HepG2 (cell line): Measurements from ENCODE around the gene SEC61B. TPM values are rescaled to one million over a fixed set of nuclear protein-coding genes. Genes with fewer than 3 reads are reported as not detected.

ENCODE experiments used
- ARID3A ChIP-seq: IDR thresholded peaks from 2 replicates; pipeline ENCODE4 v1.6.1; 2012; ENCODE audit warnings: low read depth, low read length, improper control_type of control experiment
- ARNT2 ChIP-seq: sonication (generic); formaldehyde crosslinking; IDR thresholded peaks from 2 replicates; pipeline ENCODE4 v1.8.0; 2022; ENCODE audit warnings: mild to moderate bottlenecking, low read depth, missing genetic modification reagents, moderate library complexity
- ATF1 ChIP-seq: IDR thresholded peaks from 2 replicates; pipeline ENCODE4 v1.6.1; 2016; ENCODE audit warnings: mild to moderate bottlenecking, control low read depth
- GABPB1 ChIP-seq: IDR thresholded peaks from 2 replicates; pipeline ENCODE4 v1.6.1; 2016; ENCODE audit warnings: mild to moderate bottlenecking, missing genetic modification reagents, moderate library complexity, missing compliant biosample characterization
- HCFC1 ChIP-seq: fragments of 150-350 bp; IDR thresholded peaks from 2 replicates; pipeline ENCODE4 v1.6.1; 2014; ENCODE audit warnings: low read depth, low read length
- HIVEP1 ChIP-seq: sonication (generic); formaldehyde crosslinking; IDR thresholded peaks from 2 replicates; pipeline ENCODE4 v1.4.0; 2020; ENCODE audit warnings: mild to moderate bottlenecking, missing genetic modification reagents
- HNRNPLL ChIP-seq: fragments of 200-400 bp; formaldehyde crosslinking; IDR thresholded peaks from 2 replicates; pipeline ENCODE4 v1.6.1; 2017; ENCODE audit warnings: mild to moderate bottlenecking, low read depth, low read length; ENCODE audit not compliant: poor library complexity, severe bottlenecking
- KDM2A ChIP-seq: sonication (generic); formaldehyde crosslinking; IDR thresholded peaks from 2 replicates; pipeline ENCODE4 v1.4.0; 2020; ENCODE audit warnings: low read depth, missing genetic modification reagents, borderline replicate concordance
- KLF9 ChIP-seq: IDR thresholded peaks from 2 replicates; pipeline ENCODE4 v1.6.1; 2016; ENCODE audit warnings: low read depth
- NR0B2 ChIP-seq: sonication (generic); formaldehyde crosslinking; IDR thresholded peaks from 2 replicates; pipeline ENCODE4 v1.4.0; 2020; ENCODE audit warnings: mild to moderate bottlenecking, missing genetic modification reagents
- POGZ ChIP-seq: sonication (generic); formaldehyde crosslinking; IDR thresholded peaks from 2 replicates; pipeline ENCODE4 v1.4.0; 2020; ENCODE audit warnings: mild to moderate bottlenecking, missing genetic modification reagents
- RELA ChIP-seq: sonication (generic); formaldehyde crosslinking; IDR thresholded peaks from 2 replicates; pipeline ENCODE4 v1.4.0; 2020; ENCODE audit warnings: missing genetic modification reagents
- RFXAP ChIP-seq: sonication (generic); formaldehyde crosslinking; IDR thresholded peaks from 2 replicates; pipeline ENCODE4 v1.4.0; 2020; ENCODE audit warnings: missing genetic modification reagents, borderline replicate concordance
- SMYD3 ChIP-seq: sonication (generic); formaldehyde crosslinking; IDR thresholded peaks from 2 replicates; pipeline ENCODE4 v1.8.1; 2023; ENCODE audit warnings: mild to moderate bottlenecking, missing genetic modification reagents
- SUZ12 ChIP-seq: fragments of 150-350 bp; IDR thresholded peaks from 2 replicates; pipeline ENCODE4 v1.6.1; 2014; ENCODE audit warnings: low read depth, low read length
- ZBTB42 ChIP-seq: sonication (generic); formaldehyde crosslinking; IDR thresholded peaks from 2 replicates; pipeline ENCODE4 v1.5.0; 2020; ENCODE audit warnings: mild to moderate bottlenecking, missing genetic modification reagents
- ZNF484 ChIP-seq: sonication (generic); formaldehyde crosslinking; IDR thresholded peaks from 2 replicates; pipeline ENCODE4 v1.5.1; 2020; ENCODE audit warnings: mild to moderate bottlenecking, low read depth, missing genetic modification reagents, borderline replicate concordance
- ZNF501 ChIP-seq: sonication (generic); formaldehyde crosslinking; IDR thresholded peaks from 2 replicates; pipeline ENCODE4 v1.5.1; 2020; ENCODE audit warnings: mild to moderate bottlenecking, moderate library complexity, missing genetic modification reagents
- ZNF546 ChIP-seq: sonication (generic); formaldehyde crosslinking; conservative IDR thresholded peaks from 2 replicates; pipeline ENCODE4 v1.8.1; 2023; ENCODE audit warnings: mild to moderate bottlenecking, missing genetic modification reagents
- ZNF563 ChIP-seq: sonication (generic); formaldehyde crosslinking; IDR thresholded peaks from 2 replicates; pipeline ENCODE4 v1.8.0; 2022; ENCODE audit warnings: mild to moderate bottlenecking, moderate library complexity, missing genetic modification reagents
- ZNF605 ChIP-seq: sonication (generic); formaldehyde crosslinking; IDR thresholded peaks from 2 replicates; pipeline ENCODE4 v1.8.0; 2022; ENCODE audit warnings: mild to moderate bottlenecking, missing genetic modification reagents
- ZNF737 ChIP-seq: sonication (generic); formaldehyde crosslinking; IDR thresholded peaks from 2 replicates; pipeline ENCODE4 v1.5.0; 2020; ENCODE audit warnings: missing genetic modification reagents, mild to moderate bottlenecking, borderline replicate concordance
- ZNF776 ChIP-seq: sonication (generic); formaldehyde crosslinking; IDR thresholded peaks from 2 replicates; pipeline ENCODE4 v1.4.0; 2020; ENCODE audit warnings: mild to moderate bottlenecking, missing genetic modification reagents
- polyA plus RNA-seq, 8 experiments: library from polyadenylated mRNA; depleted of rRNA in 3 of 8; stranded (reverse) in 7 of 8; unstranded in 1 of 8; fragments of >200 nt; fragmentation: Illumina TruSeq in 4 of 8; extraction: Trizol in 4 of 8; gene quantifications; 2 replicates each; pipeline versions ENCODE4 v1.2.1 to v1.2.3, GENCODE V29; 2011 to 2016; ENCODE audit warnings: low read depth in 4 of 8, missing spikeins in 1 of 8, mixed read lengths in 1 of 8; ENCODE audit not compliant: insufficient read depth in 1 of 8
- total RNA-seq, 5 experiments: library from RNA; depleted of rRNA; stranded (reverse); fragments of >200 nt; fragmentation: Illumina TruSeq; extraction: Trizol; gene quantifications; 2 replicates each; pipeline ENCODE4 v1.2.3, GENCODE V29; 2016; ENCODE audit warnings: low read depth in 1 of 5
- TF ChIP-seq, protein P1 (sequence below): sonication (generic); formaldehyde crosslinking; IDR thresholded peaks from 2 replicates; pipeline ENCODE4 v1.4.0; 2020; ENCODE audit warnings: missing genetic modification reagents
- TF ChIP-seq, protein P2 (sequence below): sonication (generic); formaldehyde crosslinking; IDR thresholded peaks from 2 replicates; pipeline ENCODE4 v1.4.0; 2020; ENCODE audit warnings: missing genetic modification reagents

The SEC61B gene
- total and polyA plus RNA-seq, 2 of the 13 experiments (the other 11 are each of a cell fraction or from before 2014, with no cell fraction given) = 191 to 368 TPM

DNA sequence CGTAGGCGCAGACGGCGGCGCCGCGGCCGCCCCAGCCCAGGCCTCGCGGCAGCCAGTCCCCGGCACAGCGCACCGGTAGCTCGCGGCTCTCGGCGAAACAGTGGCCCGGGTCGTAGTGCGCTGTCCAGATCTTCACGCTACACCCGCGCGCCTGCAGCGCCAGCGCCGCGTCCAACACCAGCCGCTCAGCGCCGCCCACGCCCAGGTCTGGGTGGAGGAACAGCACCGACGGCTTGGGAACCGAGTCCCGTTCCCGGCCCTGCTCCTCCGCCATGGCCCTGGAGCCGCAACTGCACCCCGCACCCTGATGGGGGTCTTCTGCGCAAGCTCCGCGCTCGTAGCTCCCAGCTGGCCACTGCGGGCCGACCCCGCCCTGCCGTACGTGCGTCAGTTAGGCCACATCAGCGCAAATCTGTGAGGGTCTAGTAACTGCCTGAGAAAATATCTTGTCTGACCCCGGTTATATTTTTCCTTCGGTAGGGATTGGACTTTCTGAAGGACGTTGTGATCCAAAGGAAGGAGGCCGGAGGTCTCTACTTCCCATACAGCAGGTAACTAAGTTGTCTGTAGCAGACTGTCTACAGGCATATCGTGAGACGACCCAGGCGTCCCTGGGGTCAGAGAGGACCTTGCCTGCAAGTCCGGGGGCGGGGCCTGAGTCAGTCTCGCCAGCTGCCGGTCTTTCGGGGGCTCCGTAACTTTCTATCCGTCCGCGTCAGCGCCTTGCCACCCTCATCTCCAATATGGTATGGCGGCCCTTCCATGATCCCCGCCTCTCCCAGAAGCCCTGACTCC lies at the start of gene SEC61B, which contains the start of gene ALG2 (continued):
- peak; percentile 82 for TF ChIP-seq ZNF563 (CRISPR knock-in tag)
- TF ChIP-seq ZNF776 = peak; percentile 91; the same call in 1 of the 2 replicates
- 0 out of 2 replicates have a peak, but pooled peaks have one; percentile 37 for TF ChIP-seq KLF9 (CRISPR knock-in tag)
- 0 out of 2 replicates have a peak, but pooled peaks have one; percentile 22 for TF ChIP-seq ARID3A
- TF ChIP-seq ZNF737 = no peak
- TF ChIP-seq NR0B2 (CRISPR knock-in tag) = peak; percentile 86
- TF ChIP-seq SUZ12 = no peak
- TF ChIP-seq ZNF546 (CRISPR knock-in tag) = no peak
- peak; percentile 40; the same call in 1 of the 2 replicates for TF ChIP-seq ZBTB42 (CRISPR knock-in tag)
- TF ChIP-seq SMYD3 (CRISPR knock-in tag) = 0 out of 2 replicates have a peak, but pooled peaks have one; percentile 37
- TF ChIP-seq RELA (CRISPR knock-in tag) = no peak
- TF ChIP-seq ATF1 (CRISPR knock-in tag) = peak; percentile 67; the same call in 1 of the 2 replicates
- TF ChIP-seq RFXAP = peak; percentile 17
- TF ChIP-seq ZNF605 (CRISPR knock-in tag) = peak; percentile 68
- no peak for TF ChIP-seq HIVEP1 (CRISPR knock-in tag)
- TF ChIP-seq POGZ = peak; percentile 66
- no peak for TF ChIP-seq ZNF484 (CRISPR knock-in tag)
- peak; percentile 77 for TF ChIP-seq GABPB1 (CRISPR knock-in tag)
- TF ChIP-seq, protein P1, sequence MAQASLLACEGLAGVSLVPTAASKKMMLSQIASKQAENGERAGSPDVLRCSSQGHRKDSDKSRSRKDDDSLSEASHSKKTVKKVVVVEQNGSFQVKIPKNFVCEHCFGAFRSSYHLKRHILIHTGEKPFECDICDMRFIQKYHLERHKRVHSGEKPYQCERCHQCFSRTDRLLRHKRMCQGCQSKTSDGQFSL (CRISPR knock-in tag) = no peak
- peak; percentile 97 for TF ChIP-seq HNRNPLL
- TF ChIP-seq, protein P2, sequence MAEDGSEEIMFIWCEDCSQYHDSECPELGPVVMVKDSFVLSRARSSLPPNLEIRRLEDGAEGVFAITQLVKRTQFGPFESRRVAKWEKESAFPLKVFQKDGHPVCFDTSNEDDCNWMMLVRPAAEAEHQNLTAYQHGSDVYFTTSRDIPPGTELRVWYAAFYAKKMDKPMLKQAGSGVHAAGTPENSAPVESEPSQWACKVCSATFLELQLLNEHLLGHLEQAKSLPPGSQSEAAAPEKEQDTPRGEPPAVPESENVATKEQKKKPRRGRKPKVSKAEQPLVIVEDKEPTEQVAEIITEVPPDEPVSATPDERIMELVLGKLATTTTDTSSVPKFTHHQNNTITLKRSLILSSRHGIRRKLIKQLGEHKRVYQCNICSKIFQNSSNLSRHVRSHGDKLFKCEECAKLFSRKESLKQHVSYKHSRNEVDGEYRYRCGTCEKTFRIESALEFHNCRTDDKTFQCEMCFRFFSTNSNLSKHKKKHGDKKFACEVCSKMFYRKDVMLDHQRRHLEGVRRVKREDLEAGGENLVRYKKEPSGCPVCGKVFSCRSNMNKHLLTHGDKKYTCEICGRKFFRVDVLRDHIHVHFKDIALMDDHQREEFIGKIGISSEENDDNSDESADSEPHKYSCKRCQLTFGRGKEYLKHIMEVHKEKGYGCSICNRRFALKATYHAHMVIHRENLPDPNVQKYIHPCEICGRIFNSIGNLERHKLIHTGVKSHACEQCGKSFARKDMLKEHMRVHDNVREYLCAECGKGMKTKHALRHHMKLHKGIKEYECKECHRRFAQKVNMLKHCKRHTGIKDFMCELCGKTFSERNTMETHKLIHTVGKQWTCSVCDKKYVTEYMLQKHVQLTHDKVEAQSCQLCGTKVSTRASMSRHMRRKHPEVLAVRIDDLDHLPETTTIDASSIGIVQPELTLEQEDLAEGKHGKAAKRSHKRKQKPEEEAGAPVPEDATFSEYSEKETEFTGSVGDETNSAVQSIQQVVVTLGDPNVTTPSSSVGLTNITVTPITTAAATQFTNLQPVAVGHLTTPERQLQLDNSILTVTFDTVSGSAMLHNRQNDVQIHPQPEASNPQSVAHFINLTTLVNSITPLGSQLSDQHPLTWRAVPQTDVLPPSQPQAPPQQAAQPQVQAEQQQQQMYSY = peak; percentile 31; the same call in 1 of the 2 replicates
- peak; percentile 80 for TF ChIP-seq KDM2A
- no peak for TF ChIP-seq HCFC1
- TF ChIP-seq ARNT2 (CRISPR knock-in tag) = peak; percentile 77
- no peak; the same call in none of the 2 replicates for TF ChIP-seq ZNF501
